DOHH2 (cell line): ENCODE results near the gene ZNF474.

Experiments used
- H3F3A ChIP-seq: fragments of 200-600 bp; sonication (generic), shearing (Covaris generic); 2 replicates; pipeline ENCODE4 v1.6.0; 2016; ENCODE audit warnings: antibody characterized with exemption, mild to moderate bottlenecking; ENCODE audit not compliant: control insufficient read depth, insufficient read depth
- H3K27ac ChIP-seq: fragments of 200-600 bp; sonication (generic); 2 replicates; pipeline ENCODE4 v1.5.1; 2014; ENCODE audit warnings: low read depth, mild to moderate bottlenecking, low read length, moderate library complexity
- H3K27me3 ChIP-seq: fragments of 200-600 bp; sonication (generic); 2 replicates; pipeline ENCODE4 v1.6.1; 2014; ENCODE audit warnings: mild to moderate bottlenecking, low read length, mixed read lengths; ENCODE audit not compliant: control insufficient read depth
- H3K36me3 ChIP-seq: fragments of 200-600 bp; sonication (generic); 2 replicates; pipeline ENCODE4 v1.6.1; 2014; ENCODE audit warnings: mild to moderate bottlenecking, low read length, moderate library complexity, mixed read lengths; ENCODE audit not compliant: control insufficient read depth
- H3K4me1 ChIP-seq: fragments of 200-600 bp; sonication (generic); 2 replicates; pipeline ENCODE4 v1.6.1; 2014; ENCODE audit warnings: mild to moderate bottlenecking, low read length, mixed read lengths; ENCODE audit not compliant: control insufficient read depth
- H3K4me2 ChIP-seq: fragments of 200-600 bp; sonication (generic); 2 replicates; pipeline ENCODE4 v1.6.0; 2014; ENCODE audit warnings: mild to moderate bottlenecking, low read length, moderate library complexity
- H3K4me3 ChIP-seq: fragments of 200-600 bp; sonication (generic); 2 replicates; pipeline ENCODE4 v1.5.1; 2014; ENCODE audit warnings: mild to moderate bottlenecking, low read length, mixed read lengths
- H3K79me2 ChIP-seq: fragments of 200-600 bp; sonication (generic); 2 replicates; pipeline ENCODE4 v1.6.1; 2014; ENCODE audit warnings: mild to moderate bottlenecking, low read length, mixed read lengths; ENCODE audit not compliant: control insufficient read depth
- H3K9me2 ChIP-seq: fragments of 200-600 bp; sonication (generic); replicated peaks from 2 replicates; pipeline ENCODE4 v1.6.1; 2014; ENCODE audit warnings: mild to moderate bottlenecking, low read length, mixed read lengths; ENCODE audit not compliant: control insufficient read depth
- H3K9me3 ChIP-seq: fragments of 200-600 bp; sonication (generic); 2 replicates; pipeline ENCODE4 v1.6.1; 2014; ENCODE audit warnings: antibody characterized with exemption, low read length, mixed read lengths; ENCODE audit not compliant: control insufficient read depth, insufficient read depth
- H4K20me1 ChIP-seq: fragments of 200-600 bp; sonication (generic); 2 replicates; pipeline ENCODE4 v1.6.0; 2014; ENCODE audit warnings: low read depth, mild to moderate bottlenecking, antibody characterized with exemption, low read length, moderate library complexity; ENCODE audit not compliant: control insufficient read depth, insufficient read depth
- EZH2phosphoT487 ChIP-seq: fragments of 200-600 bp; sonication (generic); IDR thresholded peaks from 2 replicates; pipeline ENCODE4 v1.6.1; 2017; ENCODE audit warnings: borderline replicate concordance, mild to moderate bottlenecking, antibody characterized with exemption, low read length, moderate library complexity, mixed read lengths
- TF ChIP-seq, protein P1 (sequence below): fragments of 200-600 bp; sonication (generic); IDR thresholded peaks from one replicate; pipeline ENCODE4 v1.5.1; 2014; ENCODE audit warnings: antibody characterized with exemption, mild to moderate bottlenecking, low read depth, low read length; ENCODE audit not compliant: poor library complexity, severe bottlenecking

The ZNF474 gene

DNA sequence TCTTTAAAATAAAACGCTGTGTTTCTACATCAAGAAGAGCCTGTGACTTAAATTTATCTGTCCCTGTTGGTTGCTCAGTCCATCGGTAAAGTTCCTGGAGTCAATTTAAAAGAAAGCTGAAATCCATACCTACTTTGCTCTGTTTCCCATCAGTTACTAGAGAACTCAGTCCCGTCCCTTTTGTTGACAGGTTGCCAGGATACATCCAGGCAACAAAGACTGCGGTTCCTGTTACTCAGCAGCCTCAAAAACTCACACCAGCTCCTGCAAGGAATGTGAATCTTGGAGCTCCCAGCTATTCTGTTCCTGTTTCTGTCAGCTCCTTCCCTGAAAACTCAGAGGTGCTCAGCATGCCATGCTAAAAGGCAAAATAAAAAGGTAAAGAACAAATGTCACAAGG, at the start of gene ZNF474:
TSS of gene ZNF474 (plus strand) at position 241 of the 400 bp plus-strand sequence. CDS start 22,445 bp downstream, outside the sequence.
- Histone ChIP-seq H3K79me2 (no peaks in the 10 kb centered on the region), H3K36me3 (no peaks in the 10 kb centered on the region), H3K4me2 (no peak within 1 kb of the TSS), H3K9me3 (no peaks in the 10 kb centered on the region), H4K20me1 (no peaks in the 10 kb centered on the region), H3K4me1 (no peaks in the 10 kb centered on the region), H3K9me2 (no peaks in the 10 kb centered on the region), H3K4me3 (no peak within 1 kb of the TSS), H3K27ac (no peak within 1 kb of the TSS), H3F3A (no peaks in the 10 kb centered on the region), H3K27me3 (no peaks in the 10 kb centered on the region)
- no peak for TF ChIP-seq EZH2phosphoT487
- TF ChIP-seq, protein P1, sequence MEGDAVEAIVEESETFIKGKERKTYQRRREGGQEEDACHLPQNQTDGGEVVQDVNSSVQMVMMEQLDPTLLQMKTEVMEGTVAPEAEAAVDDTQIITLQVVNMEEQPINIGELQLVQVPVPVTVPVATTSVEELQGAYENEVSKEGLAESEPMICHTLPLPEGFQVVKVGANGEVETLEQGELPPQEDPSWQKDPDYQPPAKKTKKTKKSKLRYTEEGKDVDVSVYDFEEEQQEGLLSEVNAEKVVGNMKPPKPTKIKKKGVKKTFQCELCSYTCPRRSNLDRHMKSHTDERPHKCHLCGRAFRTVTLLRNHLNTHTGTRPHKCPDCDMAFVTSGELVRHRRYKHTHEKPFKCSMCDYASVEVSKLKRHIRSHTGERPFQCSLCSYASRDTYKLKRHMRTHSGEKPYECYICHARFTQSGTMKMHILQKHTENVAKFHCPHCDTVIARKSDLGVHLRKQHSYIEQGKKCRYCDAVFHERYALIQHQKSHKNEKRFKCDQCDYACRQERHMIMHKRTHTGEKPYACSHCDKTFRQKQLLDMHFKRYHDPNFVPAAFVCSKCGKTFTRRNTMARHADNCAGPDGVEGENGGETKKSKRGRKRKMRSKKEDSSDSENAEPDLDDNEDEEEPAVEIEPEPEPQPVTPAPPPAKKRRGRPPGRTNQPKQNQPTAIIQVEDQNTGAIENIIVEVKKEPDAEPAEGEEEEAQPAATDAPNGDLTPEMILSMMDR = no peak

DNA sequence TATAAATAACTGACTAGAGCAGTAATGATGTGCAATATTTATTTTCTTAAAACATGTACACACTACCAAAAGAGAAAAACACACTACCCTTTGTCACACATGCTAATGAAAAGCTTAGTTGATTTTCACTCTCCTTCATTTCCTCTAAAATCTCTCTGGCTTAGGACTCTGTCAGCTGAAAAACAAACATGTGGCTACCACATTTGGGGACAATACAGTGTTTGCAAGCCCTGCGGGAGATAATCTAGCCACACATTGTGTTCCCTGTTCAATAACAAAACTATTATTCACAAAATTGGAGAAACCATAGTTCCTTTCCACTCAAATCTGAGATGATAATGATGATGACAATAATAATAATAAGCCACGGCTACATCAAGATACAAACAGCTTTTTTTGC, 47.8 kb upstream of the ZNF474 start:
- no peak overlapping the region for H3K4me2 ChIP-seq
- H3K27ac ChIP-seq = no peak overlapping the region
- no peaks in the 10 kb centered on the region for H3K79me2 ChIP-seq
- H3K9me3 ChIP-seq = peaks cover 3% of the 10 kb centered on the region; the same call in 1 of the 2 replicates
- H3K27me3 ChIP-seq = no peaks in the 10 kb centered on the region
- H3K36me3 ChIP-seq = no peaks in the 10 kb centered on the region
- TF ChIP-seq, protein P1 = no peak
- no peak for TF ChIP-seq EZH2phosphoT487
- no peaks in the 10 kb centered on the region for H3K4me1 ChIP-seq
- no peaks in the 10 kb centered on the region for H4K20me1 ChIP-seq
- H3K9me2 ChIP-seq = no peaks in the 10 kb centered on the region
- H3K4me3 ChIP-seq = no peak overlapping the region
- H3F3A ChIP-seq = no peaks in the 10 kb centered on the region

DNA sequence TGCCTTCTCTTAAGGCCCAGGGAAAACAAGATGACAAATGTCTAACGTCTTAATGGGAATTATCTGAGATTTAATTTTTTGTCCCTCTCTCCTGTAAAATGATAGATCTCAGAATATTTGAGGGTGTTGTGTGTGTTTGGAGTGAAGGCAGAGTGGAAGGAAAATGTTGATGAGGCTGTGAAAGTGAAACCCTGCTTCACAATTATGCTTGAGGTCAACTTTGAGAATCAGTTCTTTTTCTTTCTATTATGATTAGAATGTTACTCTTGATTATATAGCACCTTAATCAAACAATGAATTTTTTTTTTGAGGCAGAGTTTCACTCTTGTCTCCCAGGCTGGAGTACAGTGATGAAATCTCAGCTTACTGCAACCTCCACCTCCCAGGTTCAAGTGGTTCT, 45.8 kb upstream of the ZNF474 start:
- Histone ChIP-seq H3K4me2 (no peak overlapping the region), H3F3A (no peaks in the 10 kb centered on the region), H3K27me3 (no peaks in the 10 kb centered on the region), H3K79me2 (no peaks in the 10 kb centered on the region), H3K9me3 (no peaks in the 10 kb centered on the region), H4K20me1 (no peaks in the 10 kb centered on the region), H3K9me2 (no peaks in the 10 kb centered on the region), H3K36me3 (no peaks in the 10 kb centered on the region), H3K27ac (no peak overlapping the region), H3K4me3 (no peak overlapping the region), H3K4me1 (no peaks in the 10 kb centered on the region)
- TF ChIP-seq EZH2phosphoT487 = no peak
- TF ChIP-seq, protein P1 = no peak

DNA sequence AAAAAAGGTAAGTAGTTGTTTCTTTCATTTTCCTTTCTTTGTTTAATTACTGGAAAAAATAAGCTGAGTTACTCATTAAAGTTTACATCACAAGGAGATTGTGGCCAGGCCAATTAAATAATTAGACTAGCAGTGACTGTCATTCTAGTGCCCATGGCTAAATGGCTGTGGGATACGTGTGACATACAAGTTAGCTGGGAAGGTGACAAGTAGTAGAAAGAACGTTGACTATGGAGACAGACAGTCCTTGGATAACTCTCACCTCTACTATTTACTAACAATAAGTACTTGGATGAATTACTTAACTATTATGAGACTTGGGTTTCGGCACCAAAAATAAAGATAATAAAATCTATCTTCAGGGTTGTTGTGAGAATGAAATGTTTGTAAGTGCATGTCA, 44.3 kb upstream of the ZNF474 start:
- Histone ChIP-seq H3F3A (no peaks in the 10 kb centered on the region), H3K36me3 (no peaks in the 10 kb centered on the region), H3K27me3 (no peaks in the 10 kb centered on the region), H4K20me1 (no peaks in the 10 kb centered on the region), H3K79me2 (no peaks in the 10 kb centered on the region), H3K4me2 (no peak overlapping the region), H3K9me3 (no peaks in the 10 kb centered on the region), H3K27ac (no peak overlapping the region), H3K4me1 (no peaks in the 10 kb centered on the region), H3K9me2 (no peaks in the 10 kb centered on the region), H3K4me3 (no peak overlapping the region)
- TF ChIP-seq, protein P1 = no peak
- TF ChIP-seq EZH2phosphoT487 = no peak
